B cell (primary cell): ENCODE results near the gene TMEM271. TPM values are rescaled to one million over a fixed set of nuclear protein-coding genes. Genes with fewer than 3 reads are reported as not detected.

ENCODE experiments used
- ATAC-seq: fragments of 200-7000 bp; cut with Tn5 transposase; one replicate; pipeline ENCODE4 v1.10.0; 2021; ENCODE audit warnings: low read depth, mild to moderate bottlenecking, moderate number of reproducible peaks, moderate library complexity
- CTCF ChIA-PET: fragments of 350-600 bp; sonication (Branson Sonifier 250); formaldehyde crosslinking; loops from one replicate; lab custom pipeline; 2021; ENCODE audit warnings: antibody characterized with exemption, inconsistent platforms; lab: Charles Lee
- POLR2A ChIA-PET: fragments of 350-600 bp; sonication (Branson Sonifier 250); formaldehyde crosslinking; loops from one replicate; lab custom pipeline; 2021; ENCODE audit warnings: antibody characterized with exemption; lab: Charles Lee
- DNase-seq: peaks from one replicate; pipeline ENCODE4 v3.0.0; 2013
- H2AFZ ChIP-seq: 2 replicates; pipeline ENCODE4 v1.6.1; 2012; ENCODE audit warnings: mild to moderate bottlenecking, low read depth, low read length; ENCODE audit not compliant: insufficient read depth, poor library complexity, severe bottlenecking
- H3K27ac ChIP-seq, 2 donors: 1 replicate in 1 of 2; 2 replicates in 1 of 2; pipeline ENCODE4 v1.5.1; 2012 to 2013; ENCODE audit warnings: low read length in 2 of 2, mild to moderate bottlenecking in 2 of 2, moderate library complexity in 1 of 2
- H3K27me3 ChIP-seq, 4 experiments: fragments of 200-600 bp in 1 of 4; sonication (generic) in 1 of 4; replicated peaks in 1 of 4; 1 replicate in 2 of 4; 2 replicates in 2 of 4; pipeline versions ENCODE4 v1.6.1 to v1.7.0; 2013 to 2016; ENCODE audit warnings: low read length in 3 of 4, mild to moderate bottlenecking in 2 of 4, mixed read lengths in 1 of 4, moderate library complexity in 1 of 4; ENCODE audit not compliant: insufficient read depth in 4 of 4, control insufficient read depth in 3 of 4; ENCODE audit errors: control extremely low read depth in 1 of 4
- H3K36me3 ChIP-seq, 2 experiments: replicated peaks in 1 of 2; 1 replicate in 1 of 2; 2 replicates in 1 of 2; pipeline versions ENCODE4 v1.6.1 to v1.7.1; 2013; ENCODE audit warnings: low read length in 1 of 2; ENCODE audit not compliant: insufficient read depth in 2 of 2, control insufficient read depth in 1 of 2; ENCODE audit errors: control extremely low read depth in 1 of 2, extremely low read depth in 1 of 2
- H3K4me1 ChIP-seq, 2 donors: fragments of 200-600 bp in 1 of 2; sonication (generic) in 1 of 2; 1 replicate in 1 of 2; 2 replicates in 1 of 2; pipeline versions ENCODE4 v1.5.1 to v1.6.1; 2013 to 2017; ENCODE audit warnings: low read length in 2 of 2; ENCODE audit not compliant: control insufficient read depth in 2 of 2, insufficient read depth in 2 of 2
- H3K4me2 ChIP-seq: replicated peaks from 2 replicates; pipeline ENCODE3; 2012; ENCODE audit warnings: mild to moderate bottlenecking, low read depth, low read length; ENCODE audit not compliant: poor library complexity, severe bottlenecking
- H3K4me3 ChIP-seq, 5 experiments: fragments of 200-600 bp in 1 of 5; sonication (generic) in 1 of 5; 1 replicate in 3 of 5; 2 replicates in 2 of 5; pipeline versions ENCODE4 v1.5.1 to v1.7.0; 2011 to 2016; ENCODE audit warnings: low read length in 4 of 5, mild to moderate bottlenecking in 4 of 5, low read depth in 2 of 5, control low read depth in 1 of 5, moderate library complexity in 1 of 5; ENCODE audit not compliant: insufficient read depth in 1 of 5; ENCODE audit errors: control extremely low read depth in 1 of 5, extremely low read depth in 1 of 5
- H3K79me2 ChIP-seq: fragments of 200-600 bp; sonication (generic); one replicate; pipeline ENCODE4 v1.6.0; 2016; ENCODE audit warnings: low read length; ENCODE audit not compliant: control insufficient read depth, insufficient read depth
- H3K9ac ChIP-seq: fragments of 200-600 bp; sonication (generic); 2 replicates; pipeline ENCODE4 v1.6.1; 2017; ENCODE audit warnings: mild to moderate bottlenecking, low read length, moderate library complexity
- H3K9me3 ChIP-seq, 3 donors: one replicate each; pipeline versions ENCODE4 v1.6.1 to v1.7.1; 2013; ENCODE audit warnings: low read length in 2 of 3; ENCODE audit not compliant: control insufficient read depth in 2 of 3, insufficient read depth in 1 of 3; ENCODE audit errors: control extremely low read depth in 1 of 3
- H4K20me1 ChIP-seq: 2 replicates; pipeline ENCODE4 v1.6.0; 2012; ENCODE audit warnings: mild to moderate bottlenecking, low read length; ENCODE audit not compliant: insufficient read depth, control insufficient read depth, poor library complexity, severe bottlenecking
- H3K27ac Mint-ChIP-seq: one replicate; pipeline ENCODE4 v1.8.0; 2021; ENCODE audit warnings: mixed read lengths
- H3K27me3 Mint-ChIP-seq: one replicate; pipeline ENCODE4 v1.8.0; 2021; ENCODE audit warnings: mixed read lengths
- H3K4me1 Mint-ChIP-seq: one replicate; pipeline ENCODE4 v1.8.0; 2021; ENCODE audit warnings: mixed read lengths
- H3K4me3 Mint-ChIP-seq: one replicate; pipeline ENCODE4 v1.8.0; 2021; ENCODE audit warnings: mixed read lengths
- H3K9me3 Mint-ChIP-seq: one replicate; pipeline ENCODE4 v1.8.0; 2022; ENCODE audit warnings: mixed read lengths; ENCODE audit not compliant: insufficient read depth
- CTCF ChIP-seq: fragments of 200-600 bp; IDR thresholded peaks from one replicate; pipeline ENCODE4 v1.8.0; 2022; ENCODE audit warnings: antibody characterized with exemption, mild to moderate bottlenecking
- EZH2 ChIP-seq: IDR thresholded peaks from 2 replicates; pipeline ENCODE4 v1.6.1; 2012; ENCODE audit warnings: borderline replicate concordance, low read depth, mild to moderate bottlenecking, moderate library complexity, low read length; ENCODE audit not compliant: insufficient read depth, poor library complexity, severe bottlenecking
- WGBS: methylation state at CpG from one replicate; pipeline ENCODE4 v1.1.5; 2013; ENCODE audit warnings: missing lambda C conversion rate; ENCODE audit not compliant: insufficient coverage; 5-methylcytosine and 5-hydroxymethylcytosine counted together
- intact Hi-C: fragments of 100-400 bp; cut with micrococcal nuclease; formaldehyde crosslinking; loops from one replicate; pipeline ENCODE4 v1.10.0; 2022
- polyA plus RNA-seq: library from polyadenylated mRNA; depleted of rRNA; stranded (reverse); fragments of >200 nt; gene quantifications from 2 replicates; pipeline ENCODE4 v1.2.3, GENCODE V29; 2012
- total RNA-seq, 2 donors: library from RNA; stranded (reverse); fragments of 120-200 nt in 1 of 2; gene quantifications; 1 replicate in 1 of 2; 2 replicates in 1 of 2; pipeline versions ENCODE4 v1.2.3 to v1.2.4, GENCODE V29; 2013 to 2022

TMEM271 gene
- total and polyA plus RNA-seq, 2 donors (not counting 1 experiment from before 2014, with no cell fraction given) = not detected

- intact Hi-C loops = no loop called here
- H3K27ac Mint-ChIP-seq = no peak overlapping the region
- ChIA-PET CTCF (no interaction called here), POLR2A (no interaction called here)
- TF ChIP-seq CTCF (no peak), EZH2 (no peak)
- peaks cover 3% of the 10 kb centered on the region for H3K9me3 Mint-ChIP-seq
- H3K4me3 Mint-ChIP-seq = no peak overlapping the region
- peaks cover 39% of the 10 kb centered on the region for H3K27me3 Mint-ChIP-seq
- H3K4me3 ChIP-seq = no peak overlapping the region
- DNase-seq (no peak), ATAC-seq (no peak)
- no peaks in the 10 kb centered on the region for H3K36me3 ChIP-seq
- H3K9ac ChIP-seq = no peak overlapping the region
- WGBS = 35% methylated on average over 8 of the region's 11 CpGs
- H3K79me2 ChIP-seq = no peaks in the 10 kb centered on the region
- no peak overlapping the region for H3K27ac ChIP-seq
- peaks cover 8% of the 10 kb centered on the region for H3K4me1 Mint-ChIP-seq
- H3K9me3 ChIP-seq = peaks cover 1 to 46% (median 15%) of the 10 kb centered on the region in 3 donors
- no peak overlapping the region for H2AFZ ChIP-seq
- H3K4me1 ChIP-seq = peaks cover 9 to 11% of the 10 kb centered on the region in 2 donors
- no peak overlapping the region for H3K4me2 ChIP-seq
- H4K20me1 ChIP-seq = no peaks in the 10 kb centered on the region
- peaks cover 0 to 38% (median 16%) of the 10 kb centered on the region in 4 experiments for H3K27me3 ChIP-seq
Observed at GRCh38 chr4:579543-580175, 3.6 kb upstream of the TMEM271 start.
